ENCODE measurements around the gene VPS37B. TPM values are rescaled to one million over a fixed set of nuclear protein-coding genes. Genes with fewer than 3 reads are reported as not detected.
A peak's percentile ranks its signal among the peaks of the same experiment; 100 is the strongest.
"Not testable (repeated sequence)": the region's sequence is repeated elsewhere in the genome, so short reads cannot be mapped to it uniquely, and the experiment has no call there.

The VPS37B gene
- total RNA-seq, 1 donor: 78.3 TPM

DNA sequence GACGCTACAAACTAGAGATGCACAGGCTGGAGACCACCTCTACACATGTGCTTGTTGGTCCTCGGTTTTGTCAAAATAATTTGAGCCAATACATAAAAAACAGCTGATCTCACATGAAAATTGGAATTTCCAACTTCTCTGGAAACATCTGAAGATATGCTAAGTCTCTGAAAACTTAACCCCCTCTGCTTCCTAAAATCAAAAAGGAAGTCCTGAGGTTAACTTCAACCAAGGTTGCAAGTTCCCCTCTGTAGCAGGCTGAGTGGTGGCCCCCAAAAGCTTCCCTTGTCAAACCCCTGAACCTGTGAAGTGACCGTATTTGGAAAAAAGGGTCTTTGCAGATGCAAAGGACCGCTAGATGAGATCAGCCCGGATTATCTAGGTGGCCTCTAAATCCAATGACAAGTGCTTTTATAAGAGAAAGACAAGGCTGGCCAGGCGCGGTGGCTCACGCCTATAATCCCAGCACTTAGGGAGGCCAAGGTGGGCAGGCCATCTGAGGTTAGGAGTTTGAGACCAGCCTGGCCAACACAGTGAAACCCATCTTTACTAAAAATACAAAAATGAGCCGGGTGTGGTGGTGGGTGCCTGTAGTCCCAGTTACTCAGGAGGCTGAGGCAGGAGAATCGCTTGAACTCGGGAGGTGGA, 32.0 kb upstream of the VPS37B start:
- Histone ChIP-seq H3K27me3 (ENCODE audit: insufficient read depth, low read length) (no peaks in the 10 kb centered on the region), H3K4me3 (ENCODE audit: low read length) (no peak overlapping the region), H3K9me3 (ENCODE audit: low read depth, low read length) (no peaks in the 10 kb centered on the region), H3K4me1 (ENCODE audit: insufficient read depth, low read length) (peaks cover 17% of the 10 kb centered on the region)

DNA sequence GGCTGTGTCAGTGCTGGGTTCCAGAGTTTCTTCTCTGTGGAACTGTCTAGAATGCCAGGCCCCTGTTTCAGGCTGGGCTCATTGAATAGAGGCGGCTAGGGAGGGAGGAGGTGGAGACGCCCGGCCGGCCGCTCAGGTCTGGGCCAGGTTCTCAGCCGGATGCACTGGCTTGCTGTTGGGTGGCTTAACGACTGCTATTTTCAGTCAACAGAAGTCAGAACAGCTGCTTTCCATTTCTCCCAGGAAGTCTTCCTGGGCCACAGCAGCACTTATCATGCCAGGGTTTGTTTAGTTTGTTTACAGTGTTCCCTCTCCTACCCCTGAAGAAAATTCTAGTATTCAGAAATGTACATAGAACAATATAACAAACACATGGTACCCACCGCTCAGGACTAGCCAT, 26.0 kb upstream of the VPS37B start:
- H3K27me3 ChIP-seq (ENCODE audit: insufficient read depth, low read length): no peaks in the 10 kb centered on the region
- no peaks in the 10 kb centered on the region for H3K9me3 ChIP-seq (ENCODE audit: low read depth, low read length)
- H3K4me3 ChIP-seq (ENCODE audit: low read length): no peak overlapping the region
- peaks cover 17% of the 10 kb centered on the region for H3K4me1 ChIP-seq (ENCODE audit: insufficient read depth, low read length)

DNA sequence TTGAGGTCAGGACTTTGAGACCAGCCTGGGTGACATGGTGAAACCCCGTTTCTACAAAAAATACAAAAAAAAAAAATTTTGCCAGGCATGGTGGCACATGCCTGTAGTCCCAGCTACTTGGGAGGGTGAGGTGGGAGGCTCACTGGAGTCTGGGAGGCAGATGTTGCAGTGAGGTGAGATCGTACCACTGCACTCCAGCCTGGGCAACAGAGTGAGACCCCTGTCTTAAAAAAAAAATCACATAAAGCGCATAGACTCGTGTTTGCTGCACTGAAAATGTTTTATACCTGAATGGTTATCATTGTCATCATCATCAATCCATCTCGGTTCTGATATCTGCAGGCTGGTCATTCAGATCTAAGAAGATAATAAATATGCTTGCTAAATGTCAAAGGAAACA, 24.8 kb upstream of the VPS37B start:
- H3K27me3 ChIP-seq (ENCODE audit: insufficient read depth, low read length): no peaks in the 10 kb centered on the region
- H3K9me3 ChIP-seq (ENCODE audit: low read depth, low read length): no peaks in the 10 kb centered on the region
- peaks cover 11% of the 10 kb centered on the region for H3K4me1 ChIP-seq (ENCODE audit: insufficient read depth, low read length)

DNA sequence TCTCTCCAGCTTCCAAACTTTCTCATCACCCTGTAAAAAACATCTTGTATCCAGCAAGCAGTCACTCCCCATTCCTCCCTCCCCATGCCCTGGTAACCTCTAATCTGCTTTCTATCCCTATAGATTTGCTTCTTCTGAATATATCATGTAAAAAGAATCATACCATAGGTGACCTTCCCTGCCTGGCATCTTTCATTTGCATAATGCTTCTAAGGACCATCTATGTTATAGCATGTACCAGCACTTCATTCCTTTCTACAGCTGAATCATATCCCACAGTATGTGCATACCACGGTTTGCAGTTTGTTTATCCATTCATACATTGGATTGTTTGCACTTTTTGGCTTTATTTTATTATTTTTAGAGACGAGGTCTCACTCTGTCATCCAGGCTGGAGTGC, 22.9 kb upstream of the VPS37B start:
- Histone ChIP-seq H3K27me3 (ENCODE audit: insufficient read depth, low read length) (no peaks in the 10 kb centered on the region), H3K4me3 (ENCODE audit: low read length) (no peak overlapping the region), H3K4me1 (ENCODE audit: insufficient read depth, low read length) (peaks cover 11% of the 10 kb centered on the region), H3K9me3 (ENCODE audit: low read depth, low read length) (no peaks in the 10 kb centered on the region)

More for the DNA sequence above, 24.8 kb upstream of the VPS37B start:
- H3K4me3 ChIP-seq (ENCODE audit: low read length): no peak overlapping the region

DNA sequence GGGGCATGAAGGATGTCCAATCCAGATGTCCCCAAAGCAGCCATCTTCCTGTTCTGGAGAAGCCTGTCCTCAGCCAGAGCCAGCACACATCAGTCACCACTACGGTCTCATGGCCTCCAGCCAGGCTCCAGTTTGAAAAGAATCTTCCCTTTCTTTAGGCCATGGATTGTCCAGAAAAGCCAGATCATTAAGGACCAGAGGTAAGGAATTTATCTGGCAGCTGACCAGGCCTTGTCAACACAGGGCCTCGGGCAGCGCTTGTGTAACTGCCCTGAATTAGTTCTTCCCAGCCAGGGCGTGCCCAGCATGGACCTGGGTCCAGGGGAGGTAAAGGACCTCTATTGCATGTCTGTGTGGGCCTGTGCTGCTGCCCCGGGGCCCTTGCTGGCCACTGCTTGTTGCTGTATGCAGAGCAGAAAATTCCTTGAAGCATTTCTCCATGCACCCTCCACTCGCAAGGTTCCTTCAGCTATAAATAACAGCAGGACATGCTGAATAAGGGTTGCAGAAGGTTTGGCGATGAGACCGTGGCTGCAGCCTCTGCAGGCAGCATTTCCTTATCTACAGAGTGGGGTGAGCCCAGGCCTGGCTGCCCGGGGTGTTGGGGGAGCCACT, 21.7 kb upstream of the VPS37B start:
- no peak overlapping the region for H3K4me3 ChIP-seq (ENCODE audit: low read length)
- no peaks in the 10 kb centered on the region for H3K27me3 ChIP-seq (ENCODE audit: insufficient read depth, low read length)
- no peaks in the 10 kb centered on the region for H3K9me3 ChIP-seq (ENCODE audit: low read depth, low read length)
- H3K4me1 ChIP-seq (ENCODE audit: insufficient read depth, low read length): peaks cover 11% of the 10 kb centered on the region

DNA sequence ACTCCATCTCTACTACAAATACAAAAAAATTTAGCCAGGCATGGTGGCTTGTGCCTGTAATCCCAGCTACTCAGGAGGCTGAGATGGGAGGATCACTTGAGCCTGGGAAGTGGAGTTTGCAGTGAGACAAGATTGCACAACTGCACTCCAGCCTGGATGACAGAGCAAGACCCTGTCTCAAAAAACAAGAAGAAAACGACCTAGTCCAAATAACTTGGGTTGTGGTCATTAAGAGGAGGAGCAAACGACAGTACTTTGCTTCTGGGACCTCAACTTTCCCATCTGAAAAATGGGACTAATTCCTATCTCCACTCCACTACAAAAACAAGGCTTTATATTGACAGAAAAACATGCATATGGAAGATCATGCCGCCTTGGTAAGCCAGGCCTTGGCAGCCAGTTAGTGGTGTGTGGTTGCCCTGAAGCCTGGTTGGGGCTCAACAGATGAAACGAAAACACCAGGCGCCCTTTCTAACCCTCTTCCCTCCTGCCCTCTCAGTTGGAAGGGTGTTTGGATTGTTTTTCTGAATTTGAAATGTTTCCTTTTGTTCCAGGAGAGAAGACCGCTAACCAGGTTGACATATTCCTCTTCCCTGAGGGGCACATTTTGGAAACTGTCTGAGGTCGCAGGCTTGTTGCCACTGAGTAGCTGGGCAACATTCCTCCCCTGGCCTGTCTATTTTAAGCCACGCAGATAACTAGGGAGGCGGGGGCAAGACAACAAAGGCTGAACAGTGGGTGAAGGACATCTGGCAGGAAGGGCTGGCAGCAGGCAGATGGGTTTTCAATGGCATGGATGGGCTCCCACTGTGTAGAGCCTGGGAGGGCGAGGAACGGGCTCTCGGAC, 13.7 kb upstream of the VPS37B start:
- no peak overlapping the region for H3K4me3 ChIP-seq (ENCODE audit: low read length)
- H3K9me3 ChIP-seq (ENCODE audit: low read depth, low read length): no peaks in the 10 kb centered on the region
- H3K4me1 ChIP-seq (ENCODE audit: insufficient read depth, low read length): peaks cover 5% of the 10 kb centered on the region
- no peaks in the 10 kb centered on the region for H3K27me3 ChIP-seq (ENCODE audit: insufficient read depth, low read length)

DNA sequence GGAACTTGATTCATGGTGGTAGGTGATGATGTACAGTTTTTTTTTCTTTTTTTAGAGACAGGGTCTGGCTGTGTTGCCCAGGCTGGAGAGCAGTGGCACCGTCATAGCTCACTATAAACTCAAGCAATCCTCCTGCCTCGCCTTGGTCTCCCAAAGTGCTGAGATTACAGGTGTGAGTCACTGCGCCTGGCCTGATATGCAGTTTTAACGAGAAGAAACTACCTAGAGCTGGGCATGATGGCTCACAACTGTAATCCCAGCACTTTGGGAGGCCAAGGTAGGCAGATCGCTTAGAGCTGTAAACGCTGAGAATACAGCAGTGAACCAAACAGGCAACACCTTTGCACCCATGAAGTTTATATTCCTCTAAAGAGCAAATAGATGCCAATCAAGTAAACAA, 13.0 kb upstream of the VPS37B start:
- peaks cover 11% of the 10 kb centered on the region for H3K4me1 ChIP-seq (ENCODE audit: insufficient read depth, low read length)
- no peak overlapping the region for H3K4me3 ChIP-seq (ENCODE audit: low read length)

DNA sequence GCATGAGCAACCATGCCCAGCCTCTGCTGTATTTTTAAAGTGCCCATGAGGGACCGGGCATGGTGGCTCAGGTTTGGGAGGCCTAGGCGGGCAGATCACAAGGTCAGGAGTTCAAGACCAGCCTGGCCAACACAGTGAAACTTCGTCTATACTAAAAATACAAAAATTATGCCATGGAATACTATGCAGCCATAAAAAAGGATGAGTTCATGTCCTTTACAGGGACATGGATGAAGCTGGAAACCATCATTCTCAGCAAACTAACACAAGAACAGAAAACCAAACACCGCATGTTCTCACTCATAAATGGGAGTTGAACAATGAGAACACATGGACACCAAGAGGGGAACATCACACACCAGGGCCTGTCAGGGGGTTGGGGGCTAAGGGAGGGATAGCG, 9.3 kb upstream of the VPS37B start:
- peaks cover 42% of the 10 kb centered on the region for H3K4me1 ChIP-seq (ENCODE audit: insufficient read depth, low read length)
- H3K27me3 ChIP-seq (ENCODE audit: insufficient read depth, low read length): not testable (repeated sequence)

More for the DNA sequence above, 13.0 kb upstream of the VPS37B start:
- Histone ChIP-seq H3K27me3 (ENCODE audit: insufficient read depth, low read length) (no peaks in the 10 kb centered on the region), H3K9me3 (ENCODE audit: low read depth, low read length) (no peaks in the 10 kb centered on the region)

DNA sequence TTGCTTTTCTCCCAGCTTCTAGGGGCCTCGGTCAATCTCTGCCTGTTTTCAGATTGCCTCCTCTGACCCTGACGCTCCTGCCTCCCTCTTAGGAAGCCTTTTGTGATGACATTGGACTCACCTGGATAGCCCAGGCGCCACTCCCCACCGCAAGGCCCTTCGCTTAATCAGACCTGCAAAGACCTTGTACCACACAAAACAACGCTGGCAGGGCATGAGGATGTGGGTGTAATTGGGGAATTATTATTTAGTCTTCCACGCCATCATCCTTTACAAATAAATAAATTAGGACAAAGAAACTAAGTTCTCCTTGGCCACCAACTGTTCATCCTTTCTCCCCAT, 7.7 kb upstream of the VPS37B start:
- no peaks in the 10 kb centered on the region for H3K27me3 ChIP-seq (ENCODE audit: insufficient read depth, low read length)
- no peaks in the 10 kb centered on the region for H3K9me3 ChIP-seq (ENCODE audit: low read depth, low read length)
- H3K4me3 ChIP-seq (ENCODE audit: low read length): no peak overlapping the region
- H3K4me1 ChIP-seq (ENCODE audit: insufficient read depth, low read length): peaks cover 57% of the 10 kb centered on the region

More for the DNA sequence above, 9.3 kb upstream of the VPS37B start:
- not testable (repeated sequence) for H3K4me3 ChIP-seq (ENCODE audit: low read length); H3K9me3 ChIP-seq (ENCODE audit: low read depth, low read length)

DNA sequence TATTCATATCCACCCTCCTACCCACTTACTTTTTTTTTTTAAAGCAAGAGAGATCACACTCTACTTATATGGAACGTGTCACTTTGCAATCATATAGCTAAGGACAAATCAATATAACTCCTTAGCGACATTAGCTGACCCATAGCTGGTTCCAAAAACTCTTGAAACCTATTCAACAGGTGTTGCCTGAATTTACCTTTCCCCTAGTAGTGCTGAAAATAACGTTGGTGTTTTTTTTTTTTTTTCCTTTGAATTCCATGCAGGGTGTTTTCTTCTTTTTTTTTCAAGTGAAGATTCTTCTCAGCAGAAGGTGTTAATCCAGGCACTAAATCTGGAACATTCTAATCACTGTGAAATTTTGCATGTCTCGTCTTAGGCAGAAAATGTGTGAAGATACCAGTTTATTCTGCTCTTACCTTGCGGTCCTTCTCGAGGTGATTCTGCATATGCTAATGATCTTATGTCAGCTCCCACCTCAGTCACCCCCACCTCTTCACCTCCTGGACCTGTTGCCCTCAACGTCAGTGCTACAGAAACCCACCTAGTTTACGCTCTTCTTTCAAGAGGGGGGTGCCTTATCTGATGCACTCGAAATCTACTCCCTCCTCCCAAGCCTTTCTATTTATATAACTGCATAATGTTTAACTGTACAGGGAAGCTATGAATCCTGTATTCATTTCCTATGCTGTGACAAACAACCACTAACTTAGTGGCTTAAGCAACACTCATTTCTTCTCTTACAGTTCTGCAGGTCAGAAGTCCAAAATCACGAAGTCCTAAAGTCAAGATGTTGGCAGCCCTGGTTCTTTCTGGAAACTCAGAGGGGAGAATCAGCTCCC, 7.1 kb upstream of the VPS37B start:
- no peaks in the 10 kb centered on the region for H3K27me3 ChIP-seq (ENCODE audit: insufficient read depth, low read length)
- no peaks in the 10 kb centered on the region for H3K9me3 ChIP-seq (ENCODE audit: low read depth, low read length)
- no peak overlapping the region for H3K4me3 ChIP-seq (ENCODE audit: low read length)
- H3K4me1 ChIP-seq (ENCODE audit: insufficient read depth, low read length): peaks cover 63% of the 10 kb centered on the region

DNA sequence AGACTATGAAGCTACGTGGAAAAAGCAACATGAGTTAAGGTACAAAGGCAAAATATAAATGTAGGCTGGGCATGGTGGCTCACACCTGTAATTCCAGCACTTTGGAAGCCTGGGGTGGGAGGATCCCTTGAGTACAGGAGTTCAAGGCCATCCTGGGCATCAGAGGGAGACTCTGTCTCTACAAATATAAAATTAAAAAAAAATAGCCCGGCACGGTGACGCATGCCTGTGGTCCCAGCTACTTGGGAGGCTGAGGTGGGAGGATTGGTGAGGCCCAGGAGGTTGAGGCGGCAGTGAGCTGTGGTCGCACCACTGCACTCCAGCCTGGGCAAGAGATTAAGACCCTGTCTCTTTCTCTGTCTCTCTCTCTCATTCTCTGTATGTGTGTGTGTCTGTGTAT, 4.0 kb upstream of the VPS37B start:
- H3K4me3 ChIP-seq (ENCODE audit: low read length): no peak overlapping the region
- no peaks in the 10 kb centered on the region for H3K27me3 ChIP-seq (ENCODE audit: insufficient read depth, low read length)
- peaks cover 84% of the 10 kb centered on the region for H3K4me1 ChIP-seq (ENCODE audit: insufficient read depth, low read length)
- no peaks in the 10 kb centered on the region for H3K9me3 ChIP-seq (ENCODE audit: low read depth, low read length)

DNA sequence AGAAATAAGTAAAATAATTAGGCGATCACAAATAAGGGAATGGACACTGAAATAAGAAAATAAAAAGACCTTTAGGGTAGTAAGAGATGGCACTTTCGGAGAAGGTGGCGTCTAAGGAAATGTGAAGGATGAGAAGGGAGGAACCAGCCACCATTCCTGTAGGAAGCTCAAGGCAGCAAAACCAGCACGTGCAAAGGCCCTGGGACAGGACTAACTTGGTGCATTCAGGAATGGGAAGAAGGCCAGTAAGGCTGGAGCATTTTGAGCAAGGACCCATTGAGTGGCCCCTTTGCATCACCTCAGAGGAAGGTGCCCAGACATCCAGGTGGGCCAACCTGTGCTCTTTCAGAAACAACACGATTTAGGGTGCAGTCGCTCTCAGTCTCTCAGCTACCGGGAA, 738 bp upstream of the VPS37B start:
- no peak overlapping the region for H3K4me3 ChIP-seq (ENCODE audit: low read length)
- H3K27me3 ChIP-seq (ENCODE audit: insufficient read depth, low read length): no peaks in the 10 kb centered on the region
- peaks cover 91% of the 10 kb centered on the region for H3K4me1 ChIP-seq (ENCODE audit: insufficient read depth, low read length)
- no peaks in the 10 kb centered on the region for H3K9me3 ChIP-seq (ENCODE audit: low read depth, low read length)

DNA sequence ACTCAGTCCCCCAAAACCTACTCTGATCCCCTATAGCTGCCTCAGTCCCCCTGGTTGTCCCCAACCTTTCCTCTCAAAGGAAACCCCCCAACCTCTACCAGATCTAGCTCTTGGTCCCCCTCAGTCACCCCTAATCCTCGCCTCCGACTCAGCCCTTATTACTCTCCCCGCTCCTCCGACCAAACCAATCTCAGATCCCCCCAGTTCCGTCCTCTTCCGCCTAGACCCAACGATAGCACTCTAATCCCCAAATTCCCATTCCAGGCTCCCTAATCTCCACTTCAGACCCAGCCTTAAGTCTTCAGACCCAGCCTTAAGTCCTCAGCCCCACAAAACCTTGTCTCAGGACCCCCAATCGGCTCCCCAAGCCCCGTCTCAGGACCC, 612 bp downstream of the VPS37B start:
- Histone ChIP-seq H3K9me3 (ENCODE audit: low read depth, low read length) (no peaks in the 10 kb centered on the region), H3K4me1 (ENCODE audit: insufficient read depth, low read length) (peaks cover 92% of the 10 kb centered on the region), H3K4me3 (ENCODE audit: low read length) (peak overlapping the region; percentile 93), H3K27me3 (ENCODE audit: insufficient read depth, low read length) (no peaks in the 10 kb centered on the region)

DNA sequence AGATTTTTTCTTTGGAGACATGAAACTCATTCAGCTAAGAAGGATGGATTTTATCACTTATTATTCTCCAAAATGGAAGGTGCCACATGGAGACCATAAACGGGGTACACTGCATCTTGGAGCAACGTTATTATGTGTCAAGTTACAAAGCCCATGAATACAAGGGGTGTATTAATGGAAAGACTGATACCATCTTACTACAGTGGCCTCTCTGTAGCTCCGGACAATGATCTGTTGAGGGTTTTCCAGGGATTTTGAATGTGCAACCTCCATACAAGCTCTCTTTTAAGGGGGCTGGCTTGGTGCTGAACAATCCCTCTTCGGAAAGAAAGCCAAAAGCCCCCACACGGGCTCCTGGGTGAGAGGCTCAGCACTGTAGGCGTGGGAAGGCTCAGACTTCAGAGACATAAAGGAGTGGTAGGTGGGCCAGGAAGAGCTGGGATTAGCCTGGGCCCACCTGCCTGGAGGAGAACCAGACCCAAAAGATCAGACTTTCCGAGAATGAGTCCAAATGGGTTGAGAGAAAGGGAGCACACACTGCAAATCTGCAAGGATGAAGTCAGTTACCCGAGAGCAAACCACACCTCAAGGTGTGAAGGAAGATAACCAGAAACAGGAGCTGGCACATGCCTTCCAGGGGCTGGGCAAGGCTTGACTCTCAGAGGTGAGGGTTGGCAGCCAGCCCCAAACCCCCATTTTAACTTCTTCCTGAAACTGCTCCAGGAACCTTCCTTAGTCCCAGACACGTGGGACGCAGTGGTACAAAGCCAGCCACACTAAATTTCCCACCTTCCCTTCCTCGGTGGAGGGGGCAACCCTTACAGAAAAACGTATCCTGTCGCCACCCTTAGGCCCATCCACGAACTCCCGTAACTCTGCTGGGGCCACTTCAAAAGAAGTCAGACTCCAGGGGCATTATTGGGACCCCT, 1.5 kb downstream of the VPS37B start:
- Histone ChIP-seq H3K4me1 (ENCODE audit: insufficient read depth, low read length) (peaks cover 93% of the 10 kb centered on the region), H3K9me3 (ENCODE audit: low read depth, low read length) (no peaks in the 10 kb centered on the region), H3K4me3 (ENCODE audit: low read length) (peak overlapping the region; percentile 93), H3K27me3 (ENCODE audit: insufficient read depth, low read length) (no peaks in the 10 kb centered on the region)
